ENCODE measurements around the gene TNS3. TPM values are rescaled to one million over a fixed set of nuclear protein-coding genes. Genes with fewer than 3 reads are reported as not detected.

The TNS3 gene
- total RNA-seq, 1 experiment from 2014 or later = 61.7 TPM

DNA sequence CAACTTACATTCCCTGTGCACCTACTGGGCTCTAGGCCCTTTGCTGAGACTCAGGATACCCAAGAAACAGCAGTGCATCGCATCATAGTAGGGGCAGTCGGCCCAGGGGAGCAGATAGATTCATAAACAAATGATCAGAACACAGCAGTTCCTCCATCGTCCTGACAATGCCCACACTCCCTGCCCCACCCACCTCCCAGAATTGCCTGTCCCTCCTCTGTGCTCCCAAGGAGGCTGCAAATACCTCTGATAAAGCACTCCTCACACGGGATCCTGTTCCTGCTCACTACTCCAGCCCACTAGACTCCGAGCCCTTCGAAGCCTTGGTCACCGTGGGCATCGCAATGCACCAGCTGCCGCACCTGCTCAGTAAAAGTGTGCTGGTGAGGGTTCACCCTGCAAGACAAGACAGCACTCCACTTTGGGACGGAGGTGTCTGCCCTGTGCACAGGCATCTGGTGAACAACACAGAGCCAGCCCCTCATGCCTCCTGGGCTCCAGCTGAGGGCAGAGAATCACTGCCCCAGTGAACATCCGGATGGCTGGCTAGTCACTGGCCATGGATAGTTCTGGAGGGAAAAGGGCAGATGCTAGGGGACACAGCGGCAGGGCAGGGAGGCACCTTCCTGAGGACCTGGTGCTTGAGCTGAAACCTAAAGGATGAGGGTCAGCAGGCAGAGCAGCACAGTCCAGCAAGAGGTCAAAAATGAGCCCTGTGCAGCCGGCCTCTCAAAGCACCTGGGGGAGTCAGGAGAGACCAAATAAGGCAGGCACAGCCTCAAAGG, 60.7 kb downstream of the TNS3 start:
- in situ Hi-C loops (cut with HindIII; ENCODE audit: low pct_unique_long_range_greater_than_20kb, low sequenced_read_pairs) = no loop called here
- DNase-seq (ENCODE audit: low read depth, low spot score) = no peak

- no peak for DNase-seq (ENCODE audit: low read depth, low spot score)
- in situ Hi-C loops (cut with HindIII; ENCODE audit: low pct_unique_long_range_greater_than_20kb, low sequenced_read_pairs) = no loop called here
Measured at GRCh38 chr7:47520406-47520805, 61.5 kb downstream of the TNS3 start.

GRCh38 chr7:47518827-47519226, 63.1 kb downstream of the TNS3 start:
- no peak for DNase-seq (ENCODE audit: low read depth, low spot score)
- in situ Hi-C loops (cut with HindIII; ENCODE audit: low pct_unique_long_range_greater_than_20kb, low sequenced_read_pairs) = no loop called here

DNA sequence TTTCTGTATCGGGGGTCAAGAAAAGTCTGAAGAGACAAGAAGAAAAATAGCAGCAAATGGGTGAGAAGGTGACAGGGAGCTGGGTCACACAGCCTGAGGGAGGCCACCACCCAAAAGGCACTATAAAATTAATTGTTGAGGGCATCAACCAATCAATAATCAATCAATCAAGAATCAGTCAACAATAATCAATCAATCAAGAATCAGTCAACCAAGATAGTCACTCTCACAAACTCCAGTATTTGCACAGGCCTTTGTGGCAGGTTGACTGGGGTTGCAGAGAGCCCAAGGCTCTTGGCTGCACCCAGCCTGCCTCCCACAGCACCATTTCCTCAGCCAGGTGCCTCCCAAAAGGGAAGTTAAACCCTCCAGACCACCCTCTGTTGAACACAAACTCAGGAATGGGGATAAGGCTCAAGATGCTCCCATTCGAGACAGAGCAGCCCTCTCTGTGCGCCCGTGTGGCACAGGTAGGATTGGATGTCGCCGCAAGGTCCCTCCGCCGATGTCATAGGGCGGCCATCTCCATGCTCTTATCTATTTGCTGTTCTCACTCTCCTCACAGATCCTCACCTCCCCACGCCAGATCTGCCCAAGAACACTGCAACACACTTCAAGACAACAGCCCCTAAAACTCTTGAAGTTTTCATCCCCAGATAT, 64.0 kb downstream of the TNS3 start:
- in situ Hi-C loops (cut with HindIII; ENCODE audit: low pct_unique_long_range_greater_than_20kb, low sequenced_read_pairs) = no loop called here
- DNase-seq (ENCODE audit: low read depth, low spot score) = no peak

- DNase-seq (ENCODE audit: low read depth, low spot score) = no peak
Measured at GRCh38 chr7:47516985-47517600, 64.8 kb downstream of the TNS3 start.

DNA sequence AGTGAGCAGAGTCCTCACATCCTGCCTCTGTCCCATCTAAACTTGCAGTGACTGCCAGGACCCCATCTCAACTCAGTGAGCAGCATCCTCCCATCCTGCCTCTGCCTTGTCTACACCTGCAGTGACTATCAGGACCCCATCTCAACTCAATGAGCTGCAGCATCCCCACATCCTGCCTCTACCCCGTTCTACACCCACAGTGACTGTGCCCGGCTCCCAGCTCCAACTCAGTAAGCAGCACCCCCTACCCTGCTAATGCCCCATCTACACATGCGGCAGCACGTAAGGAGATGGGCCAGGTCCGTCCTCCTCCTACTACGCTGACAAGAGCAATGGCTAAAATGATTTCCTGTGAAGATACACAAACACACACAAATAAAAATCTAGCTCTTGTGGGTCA, 65.5 kb downstream of the TNS3 start:
- in situ Hi-C loops (cut with HindIII; ENCODE audit: low pct_unique_long_range_greater_than_20kb, low sequenced_read_pairs) = no loop called here
- DNase-seq (ENCODE audit: low read depth, low spot score) = no peak

More at GRCh38 chr7:47516985-47517600, 64.8 kb downstream of the TNS3 start:
- in situ Hi-C loops (cut with HindIII; ENCODE audit: low pct_unique_long_range_greater_than_20kb, low sequenced_read_pairs) = no loop called here

DNA sequence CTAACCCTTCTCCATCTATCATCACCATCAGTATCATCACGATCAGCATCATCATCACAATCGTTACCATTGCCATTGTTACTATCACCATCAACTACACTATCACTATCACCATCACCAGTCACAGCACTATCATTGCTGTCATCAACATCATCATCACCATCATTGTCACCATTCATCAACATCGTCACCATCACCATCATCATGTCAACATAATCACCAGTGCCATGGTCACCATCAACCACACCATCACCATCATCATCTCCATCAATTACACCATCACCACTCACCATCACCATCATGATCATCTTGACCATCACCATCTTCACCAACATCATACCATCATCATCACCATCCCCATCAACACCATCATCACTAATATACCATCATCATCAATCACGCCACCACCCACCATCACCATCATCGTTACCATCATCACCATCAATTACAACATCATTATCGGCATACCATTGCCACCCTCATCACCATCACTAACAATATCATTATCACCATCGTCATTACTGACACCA, 66.5 kb downstream of the TNS3 start:
- DNase-seq (ENCODE audit: low read depth, low spot score) = no peak
- in situ Hi-C loops (cut with HindIII; ENCODE audit: low pct_unique_long_range_greater_than_20kb, low sequenced_read_pairs) = no loop called here

GRCh38 chr7:47514818-47515217, 67.1 kb downstream of the TNS3 start:
- DNase-seq (ENCODE audit: low read depth, low spot score) = no peak
- in situ Hi-C loops (cut with HindIII; ENCODE audit: low pct_unique_long_range_greater_than_20kb, low sequenced_read_pairs) = no loop called here

DNA sequence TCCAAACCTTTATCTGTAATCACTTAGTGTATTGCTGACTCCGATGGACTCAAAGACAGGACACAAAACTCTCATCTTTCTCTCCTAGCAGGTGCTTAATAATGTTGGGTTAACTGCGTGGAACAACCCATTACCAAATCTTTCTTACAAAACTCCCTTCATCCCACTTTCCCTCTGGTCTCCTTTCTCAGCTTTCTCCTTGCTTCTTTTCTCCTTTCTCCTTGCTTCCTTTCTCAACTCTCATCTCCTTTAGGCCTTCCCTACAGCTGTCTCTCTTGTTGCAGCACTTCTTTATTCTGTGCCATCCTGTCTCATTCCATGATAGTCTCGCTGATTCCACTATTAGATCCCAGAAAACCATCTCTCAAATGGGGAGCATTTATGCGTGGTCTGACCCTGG, 67.5 kb downstream of the TNS3 start:
- in situ Hi-C loops (cut with HindIII; ENCODE audit: low pct_unique_long_range_greater_than_20kb, low sequenced_read_pairs) = no loop called here
- no peak for DNase-seq (ENCODE audit: low read depth, low spot score)

DNA sequence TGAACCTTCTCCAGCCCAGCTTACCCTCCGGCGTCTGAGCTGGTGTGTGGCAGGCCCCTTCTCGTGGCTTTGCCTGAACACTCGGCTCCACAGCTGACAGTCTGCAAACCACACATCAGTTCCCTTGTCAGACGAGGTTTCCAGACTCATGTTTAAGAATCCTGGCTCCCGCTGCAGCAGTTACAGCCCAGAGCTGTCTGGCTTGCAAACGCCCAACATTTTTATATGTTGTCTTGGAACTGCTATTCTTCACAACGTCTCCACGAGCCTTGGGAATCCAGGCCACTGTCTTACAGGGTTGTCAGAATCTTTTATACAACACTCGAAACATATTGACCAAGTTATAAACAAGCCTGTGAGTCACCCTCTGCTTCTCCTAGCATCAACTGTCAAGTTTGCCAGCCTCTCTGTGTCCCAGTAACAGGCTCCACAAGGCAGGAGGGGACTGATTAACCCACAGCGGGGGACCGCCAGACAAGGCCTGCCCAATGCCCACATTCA, 68.1 kb downstream of the TNS3 start:
- no peak for DNase-seq (ENCODE audit: low read depth, low spot score)
- in situ Hi-C loops (cut with HindIII; ENCODE audit: low pct_unique_long_range_greater_than_20kb, low sequenced_read_pairs) = no loop called here

DNA sequence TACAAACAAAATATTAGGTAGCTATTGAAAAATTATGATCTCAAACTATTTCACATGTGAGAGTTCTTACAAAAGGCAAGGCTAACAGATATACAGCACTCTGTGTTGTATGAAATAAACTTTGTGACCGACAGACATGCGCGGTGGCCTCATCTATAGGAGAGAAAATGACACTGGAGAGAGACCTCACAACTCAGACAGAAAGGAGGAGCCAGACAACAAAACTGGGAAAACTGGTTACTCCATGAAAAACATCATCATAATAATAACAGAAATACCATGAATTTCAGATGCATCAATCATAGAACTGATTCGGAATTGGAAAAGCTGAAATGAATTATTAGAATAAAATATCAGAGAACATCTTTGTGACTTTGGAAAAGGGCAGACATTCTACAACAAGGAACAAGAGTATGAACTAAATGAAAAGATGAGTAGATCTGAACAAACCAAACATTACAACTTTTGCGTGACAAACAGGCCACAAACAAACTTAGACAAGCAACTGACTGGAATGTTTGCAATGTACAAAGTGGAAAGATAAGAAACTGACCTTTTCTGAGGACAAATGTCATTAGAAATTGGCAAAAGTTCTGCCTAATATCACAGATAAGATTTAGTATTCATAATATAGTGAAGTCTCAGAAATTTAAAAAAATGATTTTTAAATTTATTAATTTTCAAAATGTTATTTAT, 69.3 kb downstream of the TNS3 start:
- DNase-seq (ENCODE audit: low read depth, low spot score) = no peak
- in situ Hi-C loops (cut with HindIII; ENCODE audit: low pct_unique_long_range_greater_than_20kb, low sequenced_read_pairs) = no loop called here

GRCh38 chr7:47511699-47512370, 70.1 kb downstream of the TNS3 start:
- in situ Hi-C loops (cut with HindIII; ENCODE audit: low pct_unique_long_range_greater_than_20kb, low sequenced_read_pairs) = no loop called here
- no peak for DNase-seq (ENCODE audit: low read depth, low spot score)

- in situ Hi-C loops (cut with HindIII; ENCODE audit: low pct_unique_long_range_greater_than_20kb, low sequenced_read_pairs) = no loop called here
Measured at GRCh38 chr7:47510786-47511185, 71.1 kb downstream of the TNS3 start.

GRCh38 chr7:47510192-47510591, 71.7 kb downstream of the TNS3 start:
- DNase-seq (ENCODE audit: low read depth, low spot score) = no peak
- in situ Hi-C loops (cut with HindIII; ENCODE audit: low pct_unique_long_range_greater_than_20kb, low sequenced_read_pairs) = no loop called here

More at GRCh38 chr7:47510786-47511185, 71.1 kb downstream of the TNS3 start:
- DNase-seq (ENCODE audit: low read depth, low spot score) = no peak

GRCh38 chr7:47509571-47509970, 72.3 kb downstream of the TNS3 start:
- in situ Hi-C loops (cut with HindIII; ENCODE audit: low pct_unique_long_range_greater_than_20kb, low sequenced_read_pairs) = no loop called here
- DNase-seq (ENCODE audit: low read depth, low spot score) = no peak

DNA sequence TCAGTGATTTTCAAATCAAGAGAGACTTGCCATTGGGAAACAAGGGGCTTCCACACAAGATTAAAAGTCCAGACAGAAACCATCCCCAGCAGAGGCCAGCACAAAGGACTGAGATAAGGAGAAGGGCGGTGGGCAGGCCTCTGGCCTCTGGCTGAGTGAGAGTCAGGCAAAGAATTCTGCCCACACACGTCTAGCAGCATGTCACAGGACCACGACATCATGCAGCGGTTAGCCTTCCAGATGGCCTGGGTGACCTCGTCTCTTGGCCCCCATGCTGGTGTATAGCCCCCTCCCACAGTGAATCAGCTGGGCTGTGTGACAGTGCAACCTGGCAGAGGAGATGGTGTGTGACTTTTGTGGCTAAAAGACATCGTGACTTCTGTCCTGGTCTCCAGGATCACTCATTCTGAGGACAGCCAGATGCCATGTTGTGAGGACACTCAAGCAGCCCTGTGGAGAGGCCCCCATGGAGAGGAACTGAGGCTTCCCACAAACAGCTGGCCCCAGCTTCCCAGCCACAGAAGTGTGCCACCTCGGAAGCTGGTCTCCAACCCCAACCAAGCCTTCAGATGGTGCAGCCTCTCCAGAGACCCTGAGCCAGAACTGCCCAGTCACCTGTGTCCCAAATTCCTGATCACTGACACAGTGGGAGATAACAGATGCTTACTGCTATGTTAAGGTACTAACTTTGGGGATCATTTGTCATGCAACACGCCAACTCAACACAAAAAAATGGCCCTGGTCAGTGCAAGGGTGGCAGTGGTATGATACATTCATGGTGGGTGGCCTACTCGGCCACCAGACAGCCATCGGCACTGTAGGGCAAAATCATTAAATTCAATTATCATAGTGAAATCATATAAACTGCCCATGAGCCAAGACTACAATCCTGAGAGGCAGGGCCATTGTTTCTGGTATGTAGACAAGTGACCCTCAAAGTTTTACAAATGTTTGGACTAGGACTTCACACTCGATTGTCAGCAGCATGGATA, 73.2 kb downstream of the TNS3 start:
- DNase-seq (ENCODE audit: low read depth, low spot score) = no peak

More for the DNA sequence above, 73.2 kb downstream of the TNS3 start:
- in situ Hi-C loops (cut with HindIII; ENCODE audit: low pct_unique_long_range_greater_than_20kb, low sequenced_read_pairs) = no loop called here

Measured in SK-MEL-5 (cell line).